GM21717 (cell line): ENCODE data around the gene SND1.

ENCODE experiments used
- ATAC-seq: cut with Tn5 transposase; IDR thresholded peaks from one replicate; pipeline ENCODE4 v1.9.1; 2021; ENCODE audit warnings: mild to moderate bottlenecking, moderate library complexity; ENCODE audit not compliant: unreplicated experiment

SND1 gene

DNA sequence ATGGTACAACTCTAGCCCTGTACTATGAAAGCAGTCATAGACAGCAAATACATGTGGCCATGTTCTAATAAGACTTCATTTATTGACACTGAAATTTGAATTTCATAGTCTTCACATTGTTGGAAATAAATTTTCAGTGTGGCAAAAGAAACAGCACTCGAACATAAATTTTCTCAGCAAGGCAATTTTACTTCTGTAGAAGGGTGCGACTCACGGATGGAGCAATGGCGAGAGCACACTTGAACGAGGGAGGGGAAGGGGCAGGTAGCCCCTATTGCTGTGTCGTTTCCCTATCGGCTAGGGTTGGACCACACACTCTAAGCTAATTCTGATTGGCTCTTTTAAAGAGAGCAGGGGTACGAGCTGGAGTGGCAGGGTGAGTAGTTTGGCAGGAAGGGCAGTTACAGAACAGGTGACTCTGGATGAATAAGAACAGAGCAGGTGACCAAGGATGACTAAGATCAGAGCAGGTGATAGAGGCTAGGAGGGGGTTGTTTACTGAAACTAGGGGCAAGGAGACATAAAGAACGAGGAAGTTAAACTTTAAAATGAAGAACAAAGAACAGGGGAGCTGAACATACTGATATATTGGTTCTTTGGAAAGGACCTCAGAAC is 327.2 kb downstream of the SND1 start:
- ATAC-seq, result no peak

- no peak for ATAC-seq
Measured at GRCh38 chr7:127979728-127980126, 327.7 kb downstream of the SND1 start.

- ATAC-seq, result no peak
Measured at GRCh38 chr7:127980901-127981300, 328.9 kb downstream of the SND1 start.

DNA sequence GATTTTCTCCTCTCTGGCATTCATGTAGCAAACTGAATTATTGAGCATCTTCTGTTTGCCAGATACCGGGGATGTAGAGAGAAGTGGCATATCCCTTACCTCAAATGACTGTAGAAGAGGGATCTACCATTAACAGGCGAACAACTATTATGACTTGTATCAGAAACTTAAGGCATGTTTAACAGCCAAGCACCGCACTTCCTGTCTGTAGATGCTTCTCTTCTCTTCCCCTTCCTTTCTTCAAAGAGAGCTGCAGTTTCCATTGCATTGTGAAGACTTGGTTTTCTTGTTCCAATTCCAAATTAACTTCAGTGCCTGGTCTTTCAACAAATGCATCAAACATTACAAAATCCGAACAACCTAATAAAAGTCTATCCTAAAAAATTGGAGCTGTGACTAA is 330.0 kb downstream of the SND1 start:
- no peak for ATAC-seq

GRCh38 chr7:127983804-127984332 is 331.9 kb downstream of the SND1 start:
- ATAC-seq, result no peak

DNA sequence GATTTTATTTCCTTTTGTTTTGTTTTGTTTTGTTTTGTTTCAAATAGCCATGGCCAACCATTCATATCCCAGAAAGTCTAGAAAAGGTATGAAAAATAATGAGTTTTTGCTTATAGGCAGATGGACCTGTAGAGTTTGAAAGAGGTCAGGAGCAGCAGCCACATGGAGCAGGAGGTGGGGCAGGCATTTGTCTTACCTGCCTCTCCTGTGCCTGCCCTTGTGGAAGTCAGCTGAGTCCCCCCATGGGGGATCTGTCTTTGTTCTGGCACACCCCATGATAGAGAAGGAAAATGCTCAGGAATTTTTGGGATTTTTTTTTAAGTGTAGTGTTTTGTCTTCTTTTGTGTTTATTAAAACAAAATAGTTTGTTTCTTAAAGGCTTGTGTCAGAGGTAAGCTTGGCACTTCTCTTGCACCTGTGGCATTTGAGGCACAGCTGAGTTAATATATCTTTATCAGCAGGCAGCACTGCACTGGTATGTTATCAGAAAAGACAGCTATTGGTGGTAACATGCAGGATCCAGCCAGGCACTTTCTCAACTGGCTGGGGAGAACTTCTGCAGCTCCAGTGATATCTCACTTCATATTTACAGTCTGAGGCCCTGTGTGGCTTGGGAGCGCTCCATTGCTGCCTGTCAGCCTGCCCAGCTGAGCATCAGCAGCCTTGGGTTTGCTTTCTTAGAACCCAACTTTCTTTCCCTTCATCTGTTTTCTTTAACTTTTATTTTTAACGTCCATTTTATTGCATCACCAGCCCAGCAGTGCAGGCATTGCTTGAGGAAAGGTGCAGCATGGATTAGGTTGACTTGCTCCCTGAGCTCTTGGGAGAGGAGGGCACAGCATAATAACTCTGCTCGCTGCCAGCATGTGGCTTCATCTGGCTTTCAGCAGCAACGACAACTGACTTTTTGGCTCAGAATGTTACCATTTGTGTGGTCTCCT is 334.9 kb downstream of the SND1 start:
- ATAC-seq, result no peak

- no peak for ATAC-seq
Measured at GRCh38 chr7:127988751-127989150, 336.8 kb downstream of the SND1 start.

DNA sequence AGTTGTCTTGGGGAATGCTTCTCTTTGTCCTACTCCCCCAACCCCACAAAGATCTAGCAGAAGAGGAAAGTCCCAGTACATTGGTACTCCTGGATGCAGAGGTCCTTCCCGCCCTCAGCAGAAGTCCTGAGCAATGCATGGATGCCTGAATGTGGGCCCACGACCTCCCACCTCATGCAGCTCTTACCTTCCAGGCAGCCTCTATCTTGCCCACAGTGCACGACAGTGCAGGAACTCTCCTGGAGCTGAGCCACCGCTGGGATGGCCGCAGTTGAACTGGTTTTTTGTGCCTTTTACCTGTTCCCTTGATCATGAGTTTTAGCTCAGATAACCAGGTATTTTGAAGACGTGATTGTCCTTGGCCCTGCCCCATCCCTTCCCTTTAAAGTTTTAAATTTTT is 341.3 kb downstream of the SND1 start:
- no peak for ATAC-seq

- ATAC-seq, result no peak
Measured at GRCh38 chr7:127993987-127994386, 342.0 kb downstream of the SND1 start.

- no peak for ATAC-seq
Measured at GRCh38 chr7:127995156-127995880, 343.3 kb downstream of the SND1 start.

- no peak for ATAC-seq
Measured at GRCh38 chr7:127995881-127996215, 343.9 kb downstream of the SND1 start.

- ATAC-seq, result no peak
Measured at GRCh38 chr7:127996253-127997071, 344.5 kb downstream of the SND1 start.

- no peak for ATAC-seq
Measured at GRCh38 chr7:127997226-127997922, 345.4 kb downstream of the SND1 start.

DNA sequence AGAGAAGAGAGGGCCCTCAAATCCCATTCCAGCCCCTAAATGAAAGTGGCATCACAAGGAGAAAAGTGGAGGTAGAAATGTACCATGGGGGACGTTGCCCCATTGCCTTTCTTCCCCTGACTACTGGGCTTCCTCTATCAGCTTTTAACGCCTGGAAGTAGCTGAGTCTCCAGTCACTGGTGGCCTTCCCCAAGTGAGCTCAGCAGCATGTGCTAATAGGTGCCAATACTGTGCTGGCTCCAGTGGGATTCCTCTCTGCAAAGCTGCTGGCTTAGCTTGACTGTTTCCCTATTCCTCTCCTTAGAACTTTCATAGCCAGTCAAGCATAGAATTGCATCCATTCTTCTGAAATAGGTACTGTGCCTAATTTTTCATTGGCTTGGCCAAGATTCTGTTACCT is 346.7 kb downstream of the SND1 start:
- no peak for ATAC-seq

- no peak for ATAC-seq
Measured at GRCh38 chr7:128000048-128000447, 348.1 kb downstream of the SND1 start.

GRCh38 chr7:128000854-128001265 is 348.9 kb downstream of the SND1 start:
- no peak for ATAC-seq

GRCh38 chr7:128003167-128003566 is 351.2 kb downstream of the SND1 start:
- peak; percentile 68 for ATAC-seq

GRCh38 chr7:128003787-128004186 is 351.8 kb downstream of the SND1 start:
- ATAC-seq, result no peak

- no peak for ATAC-seq
Measured at GRCh38 chr7:128004623-128005022, 352.6 kb downstream of the SND1 start.

- ATAC-seq, result peak; percentile 38
Measured at GRCh38 chr7:128005117-128005516, 353.1 kb downstream of the SND1 start.
